ENCODE results near the gene FAXC. TPM values are rescaled to one million over a fixed set of nuclear protein-coding genes. Genes with fewer than 3 reads are reported as not detected.

FAXC gene
- total and polyA plus RNA-seq, 3 experiments from 2014 or later, result not detected

GRCh38 chr6:99295276-99295675 is 54.2 kb downstream of the FAXC start:
- H3K9me3 ChIP-seq (ENCODE audit: low read length), result no peaks in the 10 kb centered on the region
- no peak overlapping the region for H3K27ac ChIP-seq (ENCODE audit: low read depth, low read length)
- no peaks in the 10 kb centered on the region for H3K36me3 ChIP-seq (ENCODE audit: insufficient read depth, low read length)
- H3K4me3 Mint-ChIP-seq, result no peak overlapping the region
- H3K4me1 ChIP-seq (ENCODE audit: insufficient read depth, low read length), result no peaks in the 10 kb centered on the region
- H3K27me3 Mint-ChIP-seq, result peaks cover 5 to 31% of the 10 kb centered on the region in 2 donors
- POLR2A ChIA-PET, result no interaction called here
- H3K27ac Mint-ChIP-seq, result no peak overlapping the region
- H3K4me3 ChIP-seq (ENCODE audit: low read length), result no peak overlapping the region
- H3K9me3 Mint-ChIP-seq, result no peaks in the 10 kb centered on the region
- no peaks in the 10 kb centered on the region for H3K27me3 ChIP-seq (ENCODE audit: insufficient read depth, low read length, poor library complexity, severe bottlenecking)
- DNase-seq, result no peak
- H3K4me1 Mint-ChIP-seq, result no peaks in the 10 kb centered on the region
- no peaks in the 10 kb centered on the region for H3K36me3 Mint-ChIP-seq
- CTCF ChIA-PET, result no interaction called here

- Mint-ChIP-seq H3K27ac (no peak overlapping the region), H3K4me1 (no peaks in the 10 kb centered on the region), H3K9me3 (no peaks in the 10 kb centered on the region), H3K27me3 (peaks cover 3 to 27% of the 10 kb centered on the region in 2 donors), H3K4me3 (no peak overlapping the region), H3K36me3 (no peaks in the 10 kb centered on the region)
- H3K27ac ChIP-seq (ENCODE audit: low read depth, low read length), result no peak overlapping the region
- H3K9me3 ChIP-seq (ENCODE audit: low read length), result no peaks in the 10 kb centered on the region
- CTCF ChIA-PET, result no interaction called here
- POLR2A ChIA-PET, result no interaction called here
- no peaks in the 10 kb centered on the region for H3K36me3 ChIP-seq (ENCODE audit: insufficient read depth, low read length)
- DNase-seq, result no peak
- no peaks in the 10 kb centered on the region for H3K27me3 ChIP-seq (ENCODE audit: insufficient read depth, low read length, poor library complexity, severe bottlenecking)
- H3K4me1 ChIP-seq (ENCODE audit: insufficient read depth, low read length), result no peaks in the 10 kb centered on the region
- no peak overlapping the region for H3K4me3 ChIP-seq (ENCODE audit: low read length)
These were observed 54.7 kb downstream of the FAXC start for GRCh38 chr6:99294786-99295185.

- no peaks in the 10 kb centered on the region for H3K4me1 ChIP-seq (ENCODE audit: insufficient read depth, low read length)
- H3K4me3 ChIP-seq (ENCODE audit: low read length), result no peak overlapping the region
- no peaks in the 10 kb centered on the region for H3K36me3 ChIP-seq (ENCODE audit: insufficient read depth, low read length)
- H3K27ac ChIP-seq (ENCODE audit: low read depth, low read length), result no peak overlapping the region
- ChIA-PET POLR2A (no interaction called here), CTCF (no interaction called here)
- H3K27ac Mint-ChIP-seq, result no peak overlapping the region
- H3K9me3 Mint-ChIP-seq, result peaks cover 0 to 2% (median 0%) of the 10 kb centered on the region in 5 donors
- no peaks in the 10 kb centered on the region for H3K36me3 Mint-ChIP-seq
- no peak for DNase-seq
- peaks cover 4 to 22% of the 10 kb centered on the region in 2 donors for H3K27me3 Mint-ChIP-seq
- H3K9me3 ChIP-seq (ENCODE audit: low read length), result no peaks in the 10 kb centered on the region
- H3K27me3 ChIP-seq (ENCODE audit: insufficient read depth, low read length, poor library complexity, severe bottlenecking), result no peaks in the 10 kb centered on the region
- no peaks in the 10 kb centered on the region for H3K4me1 Mint-ChIP-seq
- no peak overlapping the region for H3K4me3 Mint-ChIP-seq
These were observed 59.8 kb downstream of the FAXC start for GRCh38 chr6:99289701-99290100.

- DNase-seq, result no peak
- H3K4me3 Mint-ChIP-seq, result no peak overlapping the region
- Histone ChIP-seq H3K27ac (ENCODE audit: low read depth, low read length) (no peak overlapping the region), H3K27me3 (ENCODE audit: insufficient read depth, low read length, poor library complexity, severe bottlenecking) (no peaks in the 10 kb centered on the region), H3K9me3 (ENCODE audit: low read length) (no peaks in the 10 kb centered on the region), H3K36me3 (ENCODE audit: insufficient read depth, low read length) (no peaks in the 10 kb centered on the region), H3K4me1 (ENCODE audit: insufficient read depth, low read length) (no peaks in the 10 kb centered on the region), H3K4me3 (ENCODE audit: low read length) (no peak overlapping the region)
- ChIA-PET POLR2A (no interaction called here), CTCF (no interaction called here)
- H3K9me3 Mint-ChIP-seq, result peaks cover 0 to 2% (median 0%) of the 10 kb centered on the region in 5 donors
- peaks cover 5 to 13% of the 10 kb centered on the region in 2 donors for H3K27me3 Mint-ChIP-seq
- no peaks in the 10 kb centered on the region for H3K36me3 Mint-ChIP-seq
- H3K27ac Mint-ChIP-seq, result no peak overlapping the region
- no peaks in the 10 kb centered on the region for H3K4me1 Mint-ChIP-seq
These were observed 60.8 kb downstream of the FAXC start for GRCh38 chr6:99288668-99289067.

- H3K9me3 Mint-ChIP-seq, result peaks cover 0 to 2% (median 0%) of the 10 kb centered on the region in 5 donors
- H3K4me1 Mint-ChIP-seq, result no peaks in the 10 kb centered on the region
- Histone ChIP-seq H3K4me1 (ENCODE audit: insufficient read depth, low read length) (no peaks in the 10 kb centered on the region), H3K27ac (ENCODE audit: low read depth, low read length) (no peak overlapping the region), H3K4me3 (ENCODE audit: low read length) (no peak overlapping the region), H3K27me3 (ENCODE audit: insufficient read depth, low read length, poor library complexity, severe bottlenecking) (no peaks in the 10 kb centered on the region), H3K36me3 (ENCODE audit: insufficient read depth, low read length) (no peaks in the 10 kb centered on the region), H3K9me3 (ENCODE audit: low read length) (no peaks in the 10 kb centered on the region)
- no peaks in the 10 kb centered on the region for H3K36me3 Mint-ChIP-seq
- H3K27me3 Mint-ChIP-seq, result peaks cover 4 to 18% of the 10 kb centered on the region in 2 donors
- no peak for DNase-seq
- POLR2A ChIA-PET, result no interaction called here
- H3K4me3 Mint-ChIP-seq, result no peak overlapping the region
- CTCF ChIA-PET, result no interaction called here
- no peak overlapping the region for H3K27ac Mint-ChIP-seq
These were observed 62.0 kb downstream of the FAXC start for GRCh38 chr6:99287523-99287922.

GRCh38 chr6:99285881-99286280 is 63.6 kb downstream of the FAXC start:
- Mint-ChIP-seq H3K9me3 (peaks cover 0 to 2% (median 0%) of the 10 kb centered on the region in 5 donors), H3K4me3 (no peak overlapping the region), H3K27ac (no peak overlapping the region), H3K27me3 (peaks cover 4 to 14% of the 10 kb centered on the region in 2 donors), H3K36me3 (no peaks in the 10 kb centered on the region), H3K4me1 (no peaks in the 10 kb centered on the region)
- no peak overlapping the region for H3K27ac ChIP-seq (ENCODE audit: low read depth, low read length)
- H3K27me3 ChIP-seq (ENCODE audit: insufficient read depth, low read length, poor library complexity, severe bottlenecking), result no peaks in the 10 kb centered on the region
- no peaks in the 10 kb centered on the region for H3K4me1 ChIP-seq (ENCODE audit: insufficient read depth, low read length)
- H3K36me3 ChIP-seq (ENCODE audit: insufficient read depth, low read length), result no peaks in the 10 kb centered on the region
- H3K4me3 ChIP-seq (ENCODE audit: low read length), result no peak overlapping the region
- ChIA-PET POLR2A (no interaction called here), CTCF (no interaction called here)
- no peak for DNase-seq
- no peaks in the 10 kb centered on the region for H3K9me3 ChIP-seq (ENCODE audit: low read length)

GRCh38 chr6:99282479-99283062 is 66.9 kb downstream of the FAXC start:
- Histone ChIP-seq H3K4me3 (ENCODE audit: low read length) (no peak overlapping the region), H3K27ac (ENCODE audit: low read depth, low read length) (no peak overlapping the region), H3K36me3 (ENCODE audit: insufficient read depth, low read length) (no peaks in the 10 kb centered on the region), H3K9me3 (ENCODE audit: low read length) (no peaks in the 10 kb centered on the region), H3K4me1 (ENCODE audit: insufficient read depth, low read length) (no peaks in the 10 kb centered on the region), H3K27me3 (ENCODE audit: insufficient read depth, low read length, poor library complexity, severe bottlenecking) (no peaks in the 10 kb centered on the region)
- H3K27ac Mint-ChIP-seq, result no peak overlapping the region
- ChIA-PET POLR2A (no interaction called here), CTCF (no interaction called here)
- H3K36me3 Mint-ChIP-seq, result no peaks in the 10 kb centered on the region
- no peak for DNase-seq
- no peaks in the 10 kb centered on the region for H3K4me1 Mint-ChIP-seq
- H3K27me3 Mint-ChIP-seq, result peaks cover 2 to 14% of the 10 kb centered on the region in 2 donors
- no peaks in the 10 kb centered on the region for H3K9me3 Mint-ChIP-seq
- no peak overlapping the region for H3K4me3 Mint-ChIP-seq

- no peak overlapping the region for H3K4me3 ChIP-seq (ENCODE audit: low read length)
- Mint-ChIP-seq H3K27ac (no peak overlapping the region), H3K4me3 (no peak overlapping the region), H3K36me3 (no peaks in the 10 kb centered on the region), H3K4me1 (no peaks in the 10 kb centered on the region), H3K9me3 (peaks cover 0 to 2% (median 0%) of the 10 kb centered on the region in 5 donors), H3K27me3 (peaks cover 3 to 31% of the 10 kb centered on the region in 2 donors)
- CTCF ChIA-PET, result no interaction called here
- DNase-seq, result no peak
- no peaks in the 10 kb centered on the region for H3K27me3 ChIP-seq (ENCODE audit: insufficient read depth, low read length, poor library complexity, severe bottlenecking)
- no peak overlapping the region for H3K27ac ChIP-seq (ENCODE audit: low read depth, low read length)
- POLR2A ChIA-PET, result no interaction called here
- H3K4me1 ChIP-seq (ENCODE audit: insufficient read depth, low read length), result no peaks in the 10 kb centered on the region
- H3K9me3 ChIP-seq (ENCODE audit: low read length), result no peaks in the 10 kb centered on the region
- H3K36me3 ChIP-seq (ENCODE audit: insufficient read depth, low read length), result no peaks in the 10 kb centered on the region
These were observed 72.7 kb downstream of the FAXC start for GRCh38 chr6:99276747-99277146.

GRCh38 chr6:99270826-99271225 is 78.6 kb downstream of the FAXC start:
- no peak for DNase-seq
- H3K4me1 Mint-ChIP-seq, result no peaks in the 10 kb centered on the region
- no peak overlapping the region for H3K27ac Mint-ChIP-seq
- Histone ChIP-seq H3K4me3 (ENCODE audit: low read length) (no peak overlapping the region), H3K9me3 (ENCODE audit: low read length) (no peaks in the 10 kb centered on the region), H3K27me3 (ENCODE audit: insufficient read depth, low read length, poor library complexity, severe bottlenecking) (no peaks in the 10 kb centered on the region), H3K27ac (ENCODE audit: low read depth, low read length) (no peak overlapping the region), H3K36me3 (ENCODE audit: insufficient read depth, low read length) (no peaks in the 10 kb centered on the region), H3K4me1 (ENCODE audit: insufficient read depth, low read length) (no peaks in the 10 kb centered on the region)
- H3K36me3 Mint-ChIP-seq, result no peaks in the 10 kb centered on the region
- peaks cover 0 to 21% of the 10 kb centered on the region in 2 donors for H3K27me3 Mint-ChIP-seq
- H3K4me3 Mint-ChIP-seq, result no peak overlapping the region
- peaks cover 0 to 3% (median 0%) of the 10 kb centered on the region in 5 donors for H3K9me3 Mint-ChIP-seq
- ChIA-PET CTCF (no interaction called here), POLR2A (no interaction called here)

All from CD8-positive, alpha-beta memory T cell (primary cell).